Measurements from ENCODE around the gene PRM1. TPM values are rescaled to one million over a fixed set of nuclear protein-coding genes. Genes with fewer than 3 reads are reported as not detected.

The PRM1 gene, protein sequence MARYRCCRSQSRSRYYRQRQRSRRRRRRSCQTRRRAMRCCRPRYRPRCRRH
- polyA plus RNA-seq (2011; rRNA removed) (not detected in 2 replicates), polyA plus RNA-seq (2017; fragmentation: RNase III; extraction: RNeasy Plus Mini Kit Qiagen cat#74134 plus additional on column Dnase treatment) (not detected in 3 replicates), polyA minus RNA-seq (2011; rRNA and poly(A)+ RNA removed) (not detected in 2 replicates)
- not detected in 2 replicates for polyA plus RNA-seq (2012; cell fraction: cytosol; rRNA removed)
- not detected in 2 replicates for polyA plus RNA-seq (2012; cell fraction: nucleus; rRNA removed)

DNA sequence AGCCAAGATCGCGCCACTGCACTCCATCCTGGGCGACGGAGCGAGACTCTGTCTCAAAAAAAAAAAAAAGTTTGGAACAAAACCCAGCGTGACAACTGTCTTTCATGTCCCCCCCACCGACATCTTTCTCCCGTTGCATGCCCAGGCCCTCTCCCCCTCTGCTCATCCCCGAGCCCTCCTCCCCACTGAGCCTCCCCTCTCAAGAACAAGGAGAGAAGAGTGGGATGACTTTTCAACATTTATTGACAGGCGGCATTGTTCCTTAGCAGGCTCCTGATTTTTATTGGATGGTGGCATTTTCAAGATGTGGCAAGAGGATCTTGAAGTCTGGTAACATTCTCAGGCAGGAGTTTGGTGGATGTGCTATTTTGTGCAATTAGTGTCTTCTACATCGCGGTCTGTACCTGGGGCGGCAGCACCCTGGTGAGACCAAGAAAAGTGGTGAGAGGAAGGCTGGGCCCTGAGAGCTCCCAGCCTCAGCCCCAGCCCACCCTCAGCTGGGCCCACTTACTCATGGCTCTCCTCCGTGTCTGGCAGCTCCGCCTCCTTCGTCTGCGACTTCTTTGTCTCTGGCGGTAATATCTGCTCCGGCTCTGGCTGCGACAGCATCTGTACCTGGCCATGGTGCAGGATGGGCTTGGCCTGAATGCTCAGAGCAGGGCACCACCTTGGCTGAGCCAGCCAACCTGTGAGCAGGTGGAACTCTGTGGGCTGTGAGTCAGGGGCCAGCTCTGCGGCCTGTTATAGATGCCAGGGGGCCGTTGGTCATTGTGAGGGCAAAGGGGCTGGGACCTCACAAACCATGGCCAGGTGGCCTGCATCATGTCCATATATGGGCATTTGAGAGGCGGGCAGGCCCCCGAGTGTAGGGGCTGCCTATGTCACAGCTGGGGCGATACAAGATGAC, at the start of gene PRM1:
Gene PRM1, minus strand, starts transcription at position 715 of the 907 bp plus-strand sequence. Its CDS starts 92 bp downstream, at position 623.
- H3K4me1 ChIP-seq, result no peaks in the 10 kb centered on the region
- no peak for ATAC-seq
- no peak for FAIRE-seq
- no peak for DNase-seq (ENCODE audit: low read depth in 1 of 2, low spot score in 1 of 2)
- no peak within 1 kb of the TSS for H3K4me3 ChIP-seq
- WGBS (ENCODE audit: missing lambda C conversion rate), result 73% methylated on average over 22 of the region's 25 CpGs
- ChIA-PET CTCF (interaction anchor here (1.1 kb wide), 1 partner anchor 1051 kb away, joined by 3 read pairs; no protein-coding TSS in a partner anchor), POLR2A (no interaction called here)
- no peak within 1 kb of the TSS for H3K4me2 ChIP-seq
- TF ChIP-seq MAX (IDR thresholded peaks at IDR 0.05) (no peak), CHD4 (IDR thresholded peaks at IDR 0.05; ENCODE audit: borderline replicate concordance) (no peak), EHMT2 (IDR thresholded peaks at IDR 0.05; ENCODE audit: low read depth) (no peak), HEYL (CRISPR knock-in tag; IDR thresholded peaks at IDR 0.05) (no peak), ZSCAN20 (CRISPR knock-in tag; IDR thresholded peaks at IDR 0.05) (no peak), ESRRA (IDR thresholded peaks at IDR 0.05; ENCODE audit: borderline replicate concordance, low read length) (no peak), NPAS2 (CRISPR knock-in tag; IDR thresholded peaks at IDR 0.05; ENCODE audit: borderline replicate concordance) (no peak), MYC (IDR thresholded peaks at IDR 0.05; ENCODE audit: borderline replicate concordance, low read length) (no peak), HOXB5 (CRISPR knock-in tag; IDR thresholded peaks at IDR 0.05) (no peak)
- TF ChIP-seq, protein P1, sequence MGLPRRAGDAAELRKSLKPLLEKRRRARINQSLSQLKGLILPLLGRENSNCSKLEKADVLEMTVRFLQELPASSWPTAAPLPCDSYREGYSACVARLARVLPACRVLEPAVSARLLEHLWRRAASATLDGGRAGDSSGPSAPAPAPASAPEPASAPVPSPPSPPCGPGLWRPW (IDR thresholded peaks at IDR 0.05), result no peak
- no peaks in the 10 kb centered on the region for H3K9me3 ChIP-seq
- H3K27ac ChIP-seq, result no peak within 1 kb of the TSS

GRCh38 chr16:11330526-11331237, 49.6 kb upstream of the PRM1 start:
- no peak for DNase-seq (ENCODE audit: low read depth in 1 of 2, low spot score in 1 of 2)
- Histone ChIP-seq H3K27ac (peak overlapping the region in 1 of 2 experiments; percentile 48; a peak in 2 of 6 replicates), H3K4me1 (peaks cover 24% of the 10 kb centered on the region), H3K4me3 (no peak overlapping the region), H3K9me3 (0 out of 3 replicates have a peak, but pooled peaks cover 2% of the 10 kb centered on the region), H3K4me2 (no peak overlapping the region)
- CTCF ChIA-PET, result interaction anchor here (1.0 to 1.2 kb wide), 3 partner anchors 11 to 366 kb away, joined by 3 read pairs; no protein-coding TSS in a partner anchor
- POLR2A ChIA-PET, result no interaction called here
- WGBS (ENCODE audit: missing lambda C conversion rate), result 64% methylated on average over 5 of the region's 5 CpGs
- FAIRE-seq, result no peak
- ATAC-seq, result no peak
- TF ChIP-seq NR3C1 (IDR thresholded peaks at IDR 0.05) (no peak), HOXA7 (CRISPR knock-in tag; IDR thresholded peaks at IDR 0.05) (no peak), MAFK (IDR thresholded peaks at IDR 0.05; ENCODE audit: partially characterized antibody) (no peak), CBX8 (IDR thresholded peaks at IDR 0.05) (no peak), CHD4 (IDR thresholded peaks at IDR 0.05; ENCODE audit: borderline replicate concordance) (no peak), CBX2 (IDR thresholded peaks at IDR 0.05; ENCODE audit: borderline replicate concordance, low read depth) (no peak), BHLHE40 (IDR thresholded peaks at IDR 0.05; ENCODE audit: low read depth, low read length) (no peak), EP300 (IDR thresholded peaks at IDR 0.05) (no peak), TP53 (CRISPR knock-in tag; IDR thresholded peaks at IDR 0.05) (no peak), USF2 (IDR thresholded peaks at IDR 0.05) (no peak), RARB (CRISPR knock-in tag; IDR thresholded peaks at IDR 0.05) (no peak), PHF8 (IDR thresholded peaks at IDR 0.05; ENCODE audit: borderline replicate concordance, low read depth) (no peak), GATA3 (IDR thresholded peaks at IDR 0.05; ENCODE audit: borderline replicate concordance) (no peak), FOXS1 (CRISPR knock-in tag; IDR thresholded peaks at IDR 0.05) (no peak), NFE2L2 (conservative IDR thresholded peaks at IDR 0.05; ENCODE audit: low read length) (no peak), SMC3 (IDR thresholded peaks at IDR 0.05) (no peak), POLR2AphosphoS2 (conservative IDR thresholded peaks at IDR 0.05; ENCODE audit: low read length) (no peak), REST (IDR thresholded peaks at IDR 0.05) (no peak)
- TF ChIP-seq, protein P2, sequence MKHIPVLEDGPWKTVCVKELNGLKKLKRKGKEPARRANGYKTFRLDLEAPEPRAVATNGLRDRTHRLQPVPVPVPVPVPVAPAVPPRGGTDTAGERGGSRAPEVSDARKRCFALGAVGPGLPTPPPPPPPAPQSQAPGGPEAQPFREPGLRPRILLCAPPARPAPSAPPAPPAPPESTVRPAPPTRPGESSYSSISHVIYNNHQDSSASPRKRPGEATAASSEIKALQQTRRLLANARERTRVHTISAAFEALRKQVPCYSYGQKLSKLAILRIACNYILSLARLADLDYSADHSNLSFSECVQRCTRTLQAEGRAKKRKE (CRISPR knock-in tag; IDR thresholded peaks at IDR 0.05; ENCODE audit: low read depth), result no peak
